Spinal cord (tissue), 10 donors: ENCODE results near the gene TRPM6. TPM values are rescaled to one million over a fixed set of nuclear protein-coding genes. Genes with fewer than 3 reads are reported as not detected.

Experiments used
- DNase-seq, 6 donors: peaks; one replicate each; pipeline versions ENCODE4 v3.0.0 to v3.0.0-alpha.2; 2013 to 2015; ENCODE audit warnings: low spot score in 6 of 6, low read depth in 4 of 6
- H3K27ac ChIP-seq: one replicate; pipeline ENCODE4 v1.5.1; 2013; ENCODE audit warnings: low read depth, low read length, control low read depth
- H3K27me3 ChIP-seq: one replicate; pipeline ENCODE4 v1.6.1; 2013; ENCODE audit warnings: low read length; ENCODE audit not compliant: control insufficient read depth, insufficient read depth
- H3K36me3 ChIP-seq: one replicate; pipeline ENCODE4 v1.6.1; 2013; ENCODE audit warnings: low read length; ENCODE audit not compliant: control insufficient read depth, insufficient read depth
- H3K4me1 ChIP-seq: one replicate; pipeline ENCODE4 v1.6.1; 2013; ENCODE audit warnings: low read length; ENCODE audit not compliant: control insufficient read depth, insufficient read depth
- H3K4me3 ChIP-seq: one replicate; pipeline ENCODE4 v1.5.1; 2013; ENCODE audit warnings: low read depth, low read length, control low read depth
- H3K9me3 ChIP-seq: one replicate; pipeline ENCODE4 v1.6.1; 2013; ENCODE audit warnings: low read length; ENCODE audit not compliant: control insufficient read depth, insufficient read depth
- WGBS: methylation state at CpG from one replicate; pipeline ENCODE4 v1.1.5; 2013; ENCODE audit warnings: missing lambda C conversion rate; ENCODE audit not compliant: insufficient coverage; 5-methylcytosine and 5-hydroxymethylcytosine counted together
- polyA plus RNA-seq, 2 donors: library from polyadenylated mRNA; unstranded; fragments of 120-200 nt; gene quantifications; one replicate each; pipeline ENCODE4 v1.2.1, GENCODE V29; 2013; ENCODE audit not compliant: insufficient read length in 2 of 2
- small RNA-seq: library from RNA; depleted of rRNA; stranded (forward); fragments of <200 nt; gene quantifications from one replicate; pipeline ENCODE3, GENCODE V24; 2014; ENCODE audit warnings: low replicate concordance
- total RNA-seq, 2 donors: library from RNA; depleted of rRNA in 1 of 2; stranded (reverse); fragments of 120-200 nt in 1 of 2; fragments of >200 nt in 1 of 2; gene quantifications; one replicate each; pipeline versions ENCODE4 v1.2.3 to v1.2.4, GENCODE V29; 2013 to 2014
- donor health status: healthy.

TRPM6 gene
- total and polyA plus RNA-seq, 4 donors, result 0.76 to 2.2 (median 1.5) TPM

DNA sequence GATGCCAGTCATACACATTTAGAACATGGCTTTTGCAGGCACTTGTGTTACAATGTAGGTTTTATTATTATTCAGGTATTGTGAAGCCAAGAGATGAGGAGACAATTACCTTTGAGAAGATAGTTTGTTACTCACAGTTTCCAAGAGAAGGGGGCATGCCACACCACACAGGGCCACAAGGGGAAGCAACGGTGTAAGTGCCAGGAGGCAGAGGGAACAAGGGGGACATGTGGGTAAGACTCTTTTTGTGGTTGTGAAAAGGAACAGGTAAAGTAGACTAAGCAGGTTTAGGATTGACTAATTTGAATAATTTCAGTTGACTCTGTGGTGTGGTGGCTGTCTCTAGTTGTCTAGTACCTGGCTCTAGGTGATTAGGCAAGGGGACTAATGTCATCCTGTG, 191.2 kb downstream of the TRPM6 start:
- Histone ChIP-seq H3K27ac (no peak overlapping the region), H3K4me3 (no peak overlapping the region), H3K36me3 (no peaks in the 10 kb centered on the region), H3K27me3 (no peaks in the 10 kb centered on the region), H3K4me1 (no peaks in the 10 kb centered on the region), H3K9me3 (no peaks in the 10 kb centered on the region)
- DNase-seq, result no peak
- 86% methylated on average over 1 of the region's 1 CpG for WGBS

DNA sequence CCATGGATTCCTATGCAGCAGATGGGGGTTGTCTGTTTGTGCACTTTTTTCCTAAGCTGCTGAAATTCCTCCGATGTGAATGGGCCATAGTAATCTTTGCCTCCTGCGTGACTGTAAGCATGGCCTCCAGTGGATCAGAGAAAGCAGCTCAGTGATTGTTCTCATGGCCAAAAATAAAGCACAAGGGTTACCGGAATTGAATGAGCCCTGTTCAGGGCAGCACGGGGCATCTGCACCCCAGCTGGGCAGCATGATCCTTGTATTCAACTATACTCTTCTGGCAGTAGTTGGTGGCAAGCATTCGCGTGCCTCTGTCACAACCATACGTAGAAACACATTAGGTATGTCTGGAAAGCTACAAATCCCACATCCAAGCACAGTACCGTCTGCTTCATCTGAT, 196.7 kb downstream of the TRPM6 start:
- H3K4me1 ChIP-seq, result no peaks in the 10 kb centered on the region
- no peaks in the 10 kb centered on the region for H3K36me3 ChIP-seq
- H3K27me3 ChIP-seq, result no peaks in the 10 kb centered on the region
- H3K4me3 ChIP-seq, result no peak overlapping the region
- WGBS, result 43% methylated on average over 4 of the region's 8 CpGs
- DNase-seq, result peak in 1 of 6 donors; percentile 39
- no peak overlapping the region for H3K27ac ChIP-seq
- no peaks in the 10 kb centered on the region for H3K9me3 ChIP-seq

DNA sequence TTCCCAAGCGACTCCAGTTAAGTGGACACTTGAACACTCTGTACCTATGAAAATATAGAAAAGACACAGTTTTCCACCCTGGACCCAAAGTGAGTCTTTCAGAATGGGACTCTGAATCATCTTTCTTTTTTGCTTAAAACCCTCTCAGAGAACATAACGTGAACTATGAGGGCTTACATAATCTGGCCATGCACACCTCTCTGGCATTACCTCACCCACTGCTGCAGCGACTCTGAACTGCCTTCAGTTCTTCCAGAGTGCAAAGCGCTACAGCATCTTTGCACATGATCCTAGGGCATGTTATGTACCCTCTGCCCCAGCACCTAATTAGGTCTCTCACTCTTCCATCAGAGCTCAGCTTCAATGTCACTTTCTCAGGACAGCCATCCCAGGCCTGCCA, 204.4 kb downstream of the TRPM6 start:
- 83% methylated on average over 4 of the region's 4 CpGs for WGBS

DNA sequence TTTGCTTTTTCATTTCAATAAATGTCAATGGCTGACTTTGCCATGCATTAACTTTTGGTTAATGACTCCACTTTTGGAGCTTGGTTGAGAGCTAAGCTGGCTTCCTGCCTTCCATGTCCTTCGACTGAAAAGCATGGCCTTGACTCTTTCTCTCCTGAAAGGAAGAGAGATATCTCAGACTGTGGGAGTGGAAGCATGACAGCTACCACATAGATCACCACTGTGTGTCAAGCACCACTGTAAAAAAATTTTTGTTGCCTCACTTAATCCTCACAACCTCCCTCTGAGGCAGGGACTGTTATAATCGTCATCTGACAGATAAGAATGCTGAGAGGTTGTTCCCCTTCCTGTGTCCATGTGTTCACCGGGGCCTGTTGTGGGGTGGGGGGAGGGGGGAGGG, 205.8 kb downstream of the TRPM6 start:
- H3K27me3 ChIP-seq, result no peaks in the 10 kb centered on the region
- H3K4me1 ChIP-seq, result peaks cover 3% of the 10 kb centered on the region
- H3K27ac ChIP-seq, result no peak overlapping the region
- H3K4me3 ChIP-seq, result no peak overlapping the region
- peak in 1 of 6 donors; percentile 20 for DNase-seq
- 60% methylated on average over 1 of the region's 3 CpGs for WGBS
- H3K9me3 ChIP-seq, result no peaks in the 10 kb centered on the region
- no peaks in the 10 kb centered on the region for H3K36me3 ChIP-seq

More for the DNA sequence above, 204.4 kb downstream of the TRPM6 start:
- DNase-seq, result no peak
- H3K27ac ChIP-seq, result no peak overlapping the region
- no peak overlapping the region for H3K4me3 ChIP-seq
- peaks cover 3% of the 10 kb centered on the region for H3K4me1 ChIP-seq
- H3K9me3 ChIP-seq, result no peaks in the 10 kb centered on the region
- no peaks in the 10 kb centered on the region for H3K36me3 ChIP-seq
- no peaks in the 10 kb centered on the region for H3K27me3 ChIP-seq

DNA sequence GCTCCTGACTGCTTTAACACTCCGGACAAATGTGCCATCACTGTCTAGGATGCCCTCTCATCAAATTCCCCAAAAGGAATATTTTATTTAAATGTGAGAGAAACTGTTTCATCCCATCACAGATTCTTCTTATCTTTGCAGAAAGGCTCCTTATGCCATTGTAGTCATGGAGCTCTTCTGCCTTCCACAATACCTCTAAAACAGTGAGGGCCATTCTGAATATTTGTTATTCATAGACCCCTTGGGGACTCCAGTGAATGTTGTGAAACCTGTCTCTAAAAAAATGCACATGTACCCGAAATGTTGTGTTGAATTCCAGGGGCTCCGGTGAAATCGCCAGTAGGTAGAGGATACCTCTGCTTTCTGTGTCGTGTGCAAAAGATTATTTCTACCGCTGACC, 213.6 kb downstream of the TRPM6 start:
- no peak overlapping the region for H3K4me3 ChIP-seq
- H3K4me1 ChIP-seq, result no peaks in the 10 kb centered on the region
- WGBS, result 64% methylated on average over 5 of the region's 6 CpGs
- H3K27ac ChIP-seq, result no peak overlapping the region
- DNase-seq, result no peak
- H3K9me3 ChIP-seq, result no peaks in the 10 kb centered on the region
- no peaks in the 10 kb centered on the region for H3K36me3 ChIP-seq
- H3K27me3 ChIP-seq, result no peaks in the 10 kb centered on the region

Small RNA genes lying within 50 kb of the gene (small RNA-seq; reads per million reads assigned to genes)
- gene RNU6-445P, result not detected

Other genes starting within 250 kb of the TRPM6 start
- gene C9orf40, start 65.0 kb upstream of the TRPM6 start, total RNA-seq, result 1 to 10 TPM; 4.6 to 8.2 TPM
- gene C9orf40, start 65.0 kb upstream of the TRPM6 start, polyA plus RNA-seq, result 10 to 100 TPM; 15.1 to 19.4 TPM
- gene CARNMT1, start 140.4 kb upstream of the TRPM6 start, total RNA-seq, result 10 to 100 TPM; 17.0 to 26.4 TPM
- gene CARNMT1, start 140.4 kb upstream of the TRPM6 start, polyA plus RNA-seq, result 10 to 100 TPM in 1 of 2 donors, 1 to 10 TPM in 1; 9.1 to 11.3 TPM
- gene NMRK1, start 200.2 kb upstream of the TRPM6 start, total RNA-seq, result 10 to 100 TPM; 13.8 to 26.2 TPM
- gene NMRK1, start 200.2 kb upstream of the TRPM6 start, polyA plus RNA-seq, result 10 to 100 TPM; 13.8 to 15.2 TPM
- 10 to 100 TPM; 33.8 to 36.3 TPM for gene OSTF1, start 200.6 kb upstream of the TRPM6 start, total RNA-seq
- 10 to 100 TPM; 27.5 to 28.3 TPM for gene OSTF1, start 200.6 kb upstream of the TRPM6 start, polyA plus RNA-seq